GM12878 (cell line): ENCODE data around the gene ZNF646. TPM values are rescaled to one million over a fixed set of nuclear protein-coding genes. Genes with fewer than 3 reads are reported as not detected.

Experiments
- ATF7 ChIP-seq: fragments of 450-650 bp; IDR thresholded peaks from 2 replicates; pipeline ENCODE4 v1.6.1; 2016; ENCODE audit warnings: low read depth, mild to moderate bottlenecking
- BACH1 ChIP-seq: fragments of 450-650 bp; IDR thresholded peaks from 2 replicates; pipeline ENCODE4 v1.6.1; 2017; ENCODE audit warnings: mild to moderate bottlenecking, borderline replicate concordance
- BHLHE40 ChIP-seq, 2 experiments: fragments of 450-650 bp in 1 of 2; IDR thresholded peaks; 2 replicates each; pipeline ENCODE4 v1.6.1; 2011 to 2017; ENCODE audit warnings: low read depth in 2 of 2, borderline replicate concordance in 1 of 2, improper control_type of control experiment in 1 of 2, low read length in 1 of 2, mild to moderate bottlenecking in 1 of 2
- CREM ChIP-seq: IDR thresholded peaks from 2 replicates; pipeline ENCODE4 v1.6.1; 2014; ENCODE audit warnings: antibody characterized with exemption, low read depth
- CUX1 ChIP-seq: IDR thresholded peaks from 2 replicates; pipeline ENCODE4 v1.6.1; 2012; ENCODE audit warnings: improper control_type of control experiment, low read depth, low read length; ENCODE audit not compliant: insufficient replicate concordance
- E2F4 ChIP-seq: IDR thresholded peaks from 2 replicates; pipeline ENCODE4 v1.6.1; 2012; ENCODE audit warnings: low read depth, low read length, improper control_type of control experiment
- JUND ChIP-seq: IDR thresholded peaks from 2 replicates; pipeline ENCODE4 v1.6.1; 2012; ENCODE audit warnings: low read depth, mild to moderate bottlenecking, low read length, improper control_type of control experiment, moderate library complexity
- LARP7 ChIP-seq: fragments of 450-650 bp; IDR thresholded peaks from 2 replicates; pipeline ENCODE4 v1.6.1; 2017; ENCODE audit warnings: mild to moderate bottlenecking
- MYC ChIP-seq: IDR thresholded peaks from 2 replicates; pipeline ENCODE4 v1.6.1; 2011; ENCODE audit warnings: mild to moderate bottlenecking, low read length, moderate library complexity, inconsistent platforms; ENCODE audit not compliant: insufficient read depth, insufficient replicate concordance, insufficient read length, severe bottlenecking
- NR2C1 ChIP-seq: fragments of 450-650 bp; IDR thresholded peaks from 2 replicates; pipeline ENCODE4 v1.6.1; 2017; ENCODE audit warnings: antibody characterized with exemption, mild to moderate bottlenecking, moderate library complexity
- PAX8 ChIP-seq: fragments of 450-650 bp; IDR thresholded peaks from 2 replicates; pipeline ENCODE4 v1.6.1; 2017; ENCODE audit warnings: mild to moderate bottlenecking, moderate library complexity
- POLR2AphosphoS2 ChIP-seq: IDR thresholded peaks from 2 replicates; pipeline ENCODE4 v1.6.1; 2011; ENCODE audit warnings: low read depth, mild to moderate bottlenecking, low read length, improper control_type of control experiment, moderate library complexity
- POU2F2 ChIP-seq: IDR thresholded peaks from 3 replicates; pipeline ENCODE4 v1.6.1; 2011; ENCODE audit warnings: low read depth, mild to moderate bottlenecking, low read length, borderline replicate concordance
- SIX5 ChIP-seq: IDR thresholded peaks from 2 replicates; pipeline ENCODE4 v1.6.1; 2011; ENCODE audit warnings: mild to moderate bottlenecking, low read depth, low read length, moderate library complexity; ENCODE audit not compliant: severe bottlenecking
- SMAD5 ChIP-seq: IDR thresholded peaks from 2 replicates; pipeline ENCODE4 v1.6.1; 2016; ENCODE audit warnings: antibody characterized with exemption, low read depth
- SMARCA5 ChIP-seq: fragments of 450-650 bp; IDR thresholded peaks from 2 replicates; pipeline ENCODE4 v1.6.1; 2017; ENCODE audit warnings: mild to moderate bottlenecking
- ZNF274 ChIP-seq: IDR thresholded peaks from one replicate; pipeline ENCODE4 v1.8.0; 2011; ENCODE audit not compliant: insufficient read length, insufficient read depth
- ZNF384 ChIP-seq: IDR thresholded peaks from 2 replicates; pipeline ENCODE4 v1.6.1; 2012; ENCODE audit warnings: low read depth, mild to moderate bottlenecking, low read length, improper control_type of control experiment, borderline replicate concordance
- ZNF622 ChIP-seq: fragments of 450-650 bp; IDR thresholded peaks from 2 replicates; pipeline ENCODE4 v1.6.1; 2017; ENCODE audit warnings: mild to moderate bottlenecking, inconsistent platforms
- polyA plus RNA-seq, 11 experiments: library from polyadenylated mRNA; depleted of rRNA in 4 of 11; unstranded in 6 of 11; stranded (reverse) in 5 of 11; fragments of >200 nt; fragmentation: Nextera tagmentation in 4 of 11; fragmentation: Illumina TruSeq in 1 of 11; extraction: Ambion mirVana in 4 of 11; extraction: Trizol in 1 of 11; gene quantifications; 1 replicate in 1 of 11; 2 replicates in 10 of 11; pipeline versions ENCODE4 v1.2.1 to v1.2.3, GENCODE V29; 2011 to 2016; ENCODE audit warnings: inconsistent platforms in 2 of 11, missing spikeins in 2 of 11, low read depth in 1 of 11
- total RNA-seq, 4 experiments: library from RNA; depleted of rRNA in 3 of 4; stranded (reverse); fragments of >200 nt in 3 of 4; fragmentation: Illumina TruSeq in 1 of 4; extraction: Trizol in 1 of 4; gene quantifications; 2 replicates each; pipeline versions ENCODE4 v1.2.1 to v1.2.3, GENCODE V29; 2013 to 2021
- TF ChIP-seq, protein P1 (sequence below): fragments of 450-650 bp; conservative IDR thresholded peaks from 2 replicates; pipeline ENCODE4 v1.6.1; 2017; ENCODE audit warnings: mild to moderate bottlenecking, moderate library complexity
- TF ChIP-seq, protein P2 (sequence below): fragments of 450-650 bp; IDR thresholded peaks from 2 replicates; pipeline ENCODE4 v1.6.1; 2017; ENCODE audit warnings: mild to moderate bottlenecking

ZNF646 gene
- total and polyA plus RNA-seq, 10 of the 15 experiments (the other 5 are each of a cell fraction or from before 2014, with no cell fraction given), result 0.10 to 21.8 (median 6.4) TPM

DNA sequence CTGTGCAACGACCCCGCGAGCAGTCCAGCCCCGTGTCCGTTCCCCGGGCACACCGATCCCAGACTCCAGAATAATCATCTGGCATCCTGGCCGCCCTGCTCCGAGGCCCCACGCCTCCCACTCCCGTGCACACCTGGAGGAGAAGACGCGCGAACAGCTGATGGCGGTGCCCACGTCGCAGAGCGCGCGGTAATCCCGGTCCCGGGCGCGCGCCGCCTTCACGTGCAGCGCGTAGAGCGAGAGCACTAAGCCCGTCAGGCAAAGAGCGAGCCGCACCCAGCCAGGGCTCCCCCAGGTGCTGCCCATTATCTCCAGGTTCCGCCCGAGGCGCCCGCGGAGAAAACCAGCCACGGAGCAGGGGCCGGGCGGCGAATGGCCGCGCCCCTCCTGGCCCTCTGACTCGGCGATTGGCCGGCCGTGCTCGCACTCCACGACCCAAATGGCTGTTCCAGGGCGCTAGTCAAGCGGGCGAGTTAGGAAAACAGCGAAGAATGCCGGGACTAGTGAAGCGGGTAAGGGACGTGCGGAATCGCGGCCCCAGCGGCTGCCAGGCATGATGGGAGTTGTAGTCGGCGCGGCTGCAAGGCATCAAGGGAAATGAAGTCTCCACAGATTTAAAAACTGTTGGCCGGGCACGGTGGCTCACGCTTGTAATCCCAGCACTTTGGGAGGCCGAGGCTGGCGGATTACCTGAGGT lies 20.4 kb downstream of the ZNF646 start, which contains the start of gene VKORC1 (continued):
- TF ChIP-seq, protein P1, sequence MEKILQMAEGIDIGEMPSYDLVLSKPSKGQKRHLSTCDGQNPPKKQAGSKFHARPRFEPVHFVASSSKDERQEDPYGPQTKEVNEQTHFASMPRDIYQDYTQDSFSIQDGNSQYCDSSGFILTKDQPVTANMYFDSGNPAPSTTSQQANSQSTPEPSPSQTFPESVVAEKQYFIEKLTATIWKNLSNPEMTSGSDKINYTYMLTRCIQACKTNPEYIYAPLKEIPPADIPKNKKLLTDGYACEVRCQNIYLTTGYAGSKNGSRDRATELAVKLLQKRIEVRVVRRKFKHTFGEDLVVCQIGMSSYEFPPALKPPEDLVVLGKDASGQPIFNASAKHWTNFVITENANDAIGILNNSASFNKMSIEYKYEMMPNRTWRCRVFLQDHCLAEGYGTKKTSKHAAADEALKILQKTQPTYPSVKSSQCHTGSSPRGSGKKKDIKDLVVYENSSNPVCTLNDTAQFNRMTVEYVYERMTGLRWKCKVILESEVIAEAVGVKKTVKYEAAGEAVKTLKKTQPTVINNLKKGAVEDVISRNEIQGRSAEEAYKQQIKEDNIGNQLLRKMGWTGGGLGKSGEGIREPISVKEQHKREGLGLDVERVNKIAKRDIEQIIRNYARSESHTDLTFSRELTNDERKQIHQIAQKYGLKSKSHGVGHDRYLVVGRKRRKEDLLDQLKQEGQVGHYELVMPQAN, result peak; percentile 84
- TF ChIP-seq ATF7 (no peak), BACH1 (peak; percentile 56), JUND (no peak), SMAD5 (no peak), LARP7 (peak; percentile 70; the same call in 1 of the 2 replicates), POLR2AphosphoS2 (no peak), SMARCA5 (no peak), ZNF274 (no peak), ZNF384 (no peak), MYC (no peak), ZNF622 (no peak), CREM (peak; percentile 70), SIX5 (peak; percentile 86), E2F4 (no peak), BHLHE40 (IDR thresholded peaks at IDR 0.05; ENCODE audit: borderline replicate concordance in 1 of 2, low read depth in 2 of 2, low read length in 1 of 2) (peak; percentile 84 to 98), POU2F2 (no peak; the same call in 1 of the 3 replicates), CUX1 (no peak), PAX8 (no peak), NR2C1 (no peak)
- TF ChIP-seq, protein P2, sequence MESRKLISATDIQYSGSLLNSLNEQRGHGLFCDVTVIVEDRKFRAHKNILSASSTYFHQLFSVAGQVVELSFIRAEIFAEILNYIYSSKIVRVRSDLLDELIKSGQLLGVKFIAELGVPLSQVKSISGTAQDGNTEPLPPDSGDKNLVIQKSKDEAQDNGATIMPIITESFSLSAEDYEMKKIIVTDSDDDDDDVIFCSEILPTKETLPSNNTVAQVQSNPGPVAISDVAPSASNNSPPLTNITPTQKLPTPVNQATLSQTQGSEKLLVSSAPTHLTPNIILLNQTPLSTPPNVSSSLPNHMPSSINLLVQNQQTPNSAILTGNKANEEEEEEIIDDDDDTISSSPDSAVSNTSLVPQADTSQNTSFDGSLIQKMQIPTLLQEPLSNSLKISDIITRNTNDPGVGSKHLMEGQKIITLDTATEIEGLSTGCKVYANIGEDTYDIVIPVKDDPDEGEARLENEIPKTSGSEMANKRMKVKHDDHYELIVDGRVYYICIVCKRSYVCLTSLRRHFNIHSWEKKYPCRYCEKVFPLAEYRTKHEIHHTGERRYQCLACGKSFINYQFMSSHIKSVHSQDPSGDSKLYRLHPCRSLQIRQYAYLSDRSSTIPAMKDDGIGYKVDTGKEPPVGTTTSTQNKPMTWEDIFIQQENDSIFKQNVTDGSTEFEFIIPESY, result no peak
